ENCODE data around the gene ABR. TPM values are rescaled to one million over a fixed set of nuclear protein-coding genes. Genes with fewer than 3 reads are reported as not detected.

ABR gene
- total RNA-seq, 2 experiments from 2014 or later: 31.6 to 35.1 TPM

GRCh38 chr17:1043601-1044251, 136.1 kb downstream of the ABR start:
- Mint-ChIP-seq H3K36me3 (peaks cover 8% of the 10 kb centered on the region), H3K9me3 (no peaks in the 10 kb centered on the region), H3K27me3 (no peaks in the 10 kb centered on the region), H3K4me1 (no peaks in the 10 kb centered on the region), H3K27ac (no peak overlapping the region), H3K4me3 (no peak overlapping the region)
- DNase-seq: no peak

GRCh38 chr17:1042486-1042885, 137.3 kb downstream of the ABR start:
- H3K36me3 Mint-ChIP-seq: peaks cover 8% of the 10 kb centered on the region
- no peaks in the 10 kb centered on the region for H3K27me3 Mint-ChIP-seq
- no peak for DNase-seq
- H3K4me3 Mint-ChIP-seq: no peak overlapping the region
- no peaks in the 10 kb centered on the region for H3K9me3 Mint-ChIP-seq
- no peak overlapping the region for H3K27ac Mint-ChIP-seq
- no peaks in the 10 kb centered on the region for H3K4me1 Mint-ChIP-seq

- no peaks in the 10 kb centered on the region for H3K27me3 Mint-ChIP-seq
- DNase-seq: no peak
- peaks cover 8% of the 10 kb centered on the region for H3K36me3 Mint-ChIP-seq
- H3K4me1 Mint-ChIP-seq: no peaks in the 10 kb centered on the region
- H3K27ac Mint-ChIP-seq: no peak overlapping the region
- no peaks in the 10 kb centered on the region for H3K9me3 Mint-ChIP-seq
- no peak overlapping the region for H3K4me3 Mint-ChIP-seq
Measured at GRCh38 chr17:1041746-1042145, 138.0 kb downstream of the ABR start.

GRCh38 chr17:1040216-1040600, 139.6 kb downstream of the ABR start:
- H3K36me3 Mint-ChIP-seq: peaks cover 8% of the 10 kb centered on the region
- no peak overlapping the region for H3K27ac Mint-ChIP-seq
- no peak for DNase-seq
- no peaks in the 10 kb centered on the region for H3K9me3 Mint-ChIP-seq
- no peak overlapping the region for H3K4me3 Mint-ChIP-seq
- H3K4me1 Mint-ChIP-seq: no peaks in the 10 kb centered on the region
- no peaks in the 10 kb centered on the region for H3K27me3 Mint-ChIP-seq

- no peak overlapping the region for H3K4me3 Mint-ChIP-seq
- no peaks in the 10 kb centered on the region for H3K9me3 Mint-ChIP-seq
Measured at GRCh38 chr17:1039511-1040215, 140.1 kb downstream of the ABR start.

GRCh38 chr17:1039123-1039507, 140.7 kb downstream of the ABR start:
- Mint-ChIP-seq H3K27ac (no peak overlapping the region), H3K27me3 (no peaks in the 10 kb centered on the region), H3K4me3 (no peak overlapping the region)

More at GRCh38 chr17:1039511-1040215, 140.1 kb downstream of the ABR start:
- no peak for DNase-seq
- H3K27me3 Mint-ChIP-seq: no peaks in the 10 kb centered on the region
- no peak overlapping the region for H3K27ac Mint-ChIP-seq
- H3K36me3 Mint-ChIP-seq: peaks cover 7% of the 10 kb centered on the region
- no peaks in the 10 kb centered on the region for H3K4me1 Mint-ChIP-seq

GRCh38 chr17:1038459-1039122, 141.2 kb downstream of the ABR start:
- Mint-ChIP-seq H3K27me3 (no peaks in the 10 kb centered on the region), H3K36me3 (peaks cover 7% of the 10 kb centered on the region), H3K4me1 (no peaks in the 10 kb centered on the region), H3K27ac (no peak overlapping the region), H3K4me3 (no peak overlapping the region), H3K9me3 (no peaks in the 10 kb centered on the region)
- no peak for DNase-seq

More at GRCh38 chr17:1039123-1039507, 140.7 kb downstream of the ABR start:
- H3K4me1 Mint-ChIP-seq: no peaks in the 10 kb centered on the region
- no peak for DNase-seq
- H3K36me3 Mint-ChIP-seq: peaks cover 6% of the 10 kb centered on the region
- H3K9me3 Mint-ChIP-seq: no peaks in the 10 kb centered on the region

- Mint-ChIP-seq H3K4me1 (no peaks in the 10 kb centered on the region), H3K27me3 (no peaks in the 10 kb centered on the region), H3K4me3 (no peak overlapping the region), H3K9me3 (no peaks in the 10 kb centered on the region), H3K27ac (no peak overlapping the region), H3K36me3 (peaks cover 7% of the 10 kb centered on the region)
- no peak for DNase-seq
Measured at GRCh38 chr17:1037238-1037879, 142.4 kb downstream of the ABR start.

- Mint-ChIP-seq H3K27me3 (no peaks in the 10 kb centered on the region), H3K36me3 (peaks cover 3% of the 10 kb centered on the region), H3K27ac (no peak overlapping the region), H3K4me1 (no peaks in the 10 kb centered on the region), H3K4me3 (no peak overlapping the region), H3K9me3 (no peaks in the 10 kb centered on the region)
- DNase-seq: no peak
Measured at GRCh38 chr17:1036845-1037237, 142.9 kb downstream of the ABR start.

- peaks cover 3% of the 10 kb centered on the region for H3K36me3 Mint-ChIP-seq
- H3K4me3 Mint-ChIP-seq: no peak overlapping the region
- H3K9me3 Mint-ChIP-seq: no peaks in the 10 kb centered on the region
- no peaks in the 10 kb centered on the region for H3K27me3 Mint-ChIP-seq
- H3K27ac Mint-ChIP-seq: no peak overlapping the region
- H3K4me1 Mint-ChIP-seq: no peaks in the 10 kb centered on the region
- DNase-seq: no peak
Measured at GRCh38 chr17:1036171-1036844, 143.5 kb downstream of the ABR start.

- no peak for DNase-seq
- Mint-ChIP-seq H3K27me3 (no peaks in the 10 kb centered on the region), H3K4me3 (no peak overlapping the region), H3K4me1 (no peaks in the 10 kb centered on the region), H3K27ac (no peak overlapping the region), H3K9me3 (no peaks in the 10 kb centered on the region), H3K36me3 (peaks cover 3% of the 10 kb centered on the region)
Measured at GRCh38 chr17:1035546-1036170, 144.1 kb downstream of the ABR start.

GRCh38 chr17:1034652-1035210, 145.1 kb downstream of the ABR start:
- Mint-ChIP-seq H3K4me3 (no peak overlapping the region), H3K36me3 (peaks cover 3% of the 10 kb centered on the region), H3K27ac (no peak overlapping the region), H3K27me3 (no peaks in the 10 kb centered on the region), H3K9me3 (no peaks in the 10 kb centered on the region), H3K4me1 (no peaks in the 10 kb centered on the region)
- DNase-seq: no peak

- no peaks in the 10 kb centered on the region for H3K4me1 Mint-ChIP-seq
- no peak overlapping the region for H3K4me3 Mint-ChIP-seq
- no peaks in the 10 kb centered on the region for H3K9me3 Mint-ChIP-seq
- no peaks in the 10 kb centered on the region for H3K27me3 Mint-ChIP-seq
- H3K27ac Mint-ChIP-seq: no peak overlapping the region
- no peak for DNase-seq
- peaks cover 3% of the 10 kb centered on the region for H3K36me3 Mint-ChIP-seq
Measured at GRCh38 chr17:1033503-1033902, 146.3 kb downstream of the ABR start.

GRCh38 chr17:1032391-1032790, 147.4 kb downstream of the ABR start:
- H3K27me3 Mint-ChIP-seq: no peaks in the 10 kb centered on the region
- H3K27ac Mint-ChIP-seq: no peak overlapping the region
- DNase-seq: no peak
- H3K9me3 Mint-ChIP-seq: no peaks in the 10 kb centered on the region
- H3K4me3 Mint-ChIP-seq: no peak overlapping the region
- H3K36me3 Mint-ChIP-seq: peaks cover 3% of the 10 kb centered on the region
- no peaks in the 10 kb centered on the region for H3K4me1 Mint-ChIP-seq
